HG03378 (cell line): ENCODE results near the gene DLGAP1.
"Not testable (repeated sequence)": the region's sequence is repeated elsewhere in the genome, so short reads cannot be mapped to it uniquely, and the experiment has no call there.

Experiments used
- ATAC-seq: cut with Tn5 transposase; IDR thresholded peaks from one replicate; pipeline ENCODE4 v1.9.1; 2021; ENCODE audit warnings: mild to moderate bottlenecking, moderate library complexity; ENCODE audit not compliant: unreplicated experiment

DLGAP1 gene

DNA sequence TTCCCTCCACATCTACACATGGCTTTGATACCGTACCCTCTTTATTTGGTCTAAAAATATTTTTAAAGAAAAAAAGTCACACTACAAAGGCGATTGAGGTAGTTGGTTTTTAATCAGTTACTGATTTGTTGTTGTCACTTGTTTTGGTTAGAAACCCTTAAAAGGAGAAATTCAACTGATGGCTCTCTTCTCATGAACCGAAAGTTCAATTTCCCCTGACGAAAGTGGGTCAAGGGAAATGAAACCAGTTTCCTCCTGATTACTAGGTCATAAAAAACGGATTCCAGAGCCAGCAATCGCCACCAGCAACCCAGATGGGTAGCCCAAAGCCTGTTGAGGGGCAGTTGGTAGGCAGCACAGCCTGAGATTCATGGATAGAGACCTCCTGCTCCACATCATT, 63.2 kb downstream of the DLGAP1 start:
- ATAC-seq = no peak

DNA sequence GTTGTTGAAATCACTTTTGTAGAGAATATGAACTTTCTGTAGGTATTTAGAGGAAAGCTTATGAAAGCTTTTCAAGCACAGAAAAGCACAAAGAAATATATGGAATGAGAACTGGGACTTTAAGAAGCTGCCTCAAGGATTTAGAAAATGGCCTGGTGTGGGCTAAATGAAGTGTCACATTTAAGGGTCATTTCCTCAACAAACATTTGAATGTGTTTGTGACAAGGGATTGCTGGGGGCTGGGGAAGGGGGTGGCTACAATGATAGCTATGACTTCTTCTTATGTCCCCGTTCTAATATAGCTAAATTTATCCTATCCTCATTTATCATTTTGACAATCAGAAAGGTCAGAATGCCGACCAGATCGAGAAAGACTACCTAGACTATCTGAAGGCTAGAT, 69.2 kb downstream of the DLGAP1 start:
- no peak for ATAC-seq

DNA sequence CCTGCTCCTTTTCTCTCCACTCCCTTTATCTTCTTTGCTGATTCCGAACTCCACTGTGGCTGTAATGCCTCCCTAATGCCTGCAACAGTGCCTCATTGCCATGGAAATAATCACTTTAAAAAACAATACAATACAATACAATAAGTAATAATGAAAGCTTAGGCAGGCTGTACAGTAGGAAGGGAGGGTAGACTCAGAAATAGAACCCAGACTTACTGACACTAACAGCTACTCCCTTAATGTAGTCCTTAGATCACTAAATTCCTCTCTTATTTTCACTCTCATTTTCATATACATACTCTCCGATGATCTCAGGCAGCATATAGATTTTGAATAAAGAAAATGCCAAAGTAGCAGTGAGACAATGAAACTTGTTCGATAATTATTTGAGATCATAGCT, 70.2 kb downstream of the DLGAP1 start:
- ATAC-seq = no peak

DNA sequence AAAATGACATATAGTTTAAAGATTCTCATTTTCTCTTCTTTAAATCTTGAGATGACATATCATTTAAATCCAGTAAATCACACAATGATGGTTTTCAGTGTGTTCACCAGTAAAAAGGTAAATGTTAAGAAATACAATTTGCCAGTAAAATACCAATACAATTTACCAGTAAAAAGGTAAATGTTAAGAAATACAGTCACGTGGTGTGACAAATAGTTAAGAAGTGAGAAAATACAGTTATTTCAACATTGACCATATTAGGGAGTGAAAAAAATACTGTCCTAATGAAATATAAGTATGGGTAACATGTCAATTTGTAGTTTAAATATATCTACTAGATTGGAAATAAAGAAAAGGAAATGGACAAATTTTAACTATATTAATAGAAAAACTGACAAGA, 80.5 kb downstream of the DLGAP1 start:
- ATAC-seq = no peak

DNA sequence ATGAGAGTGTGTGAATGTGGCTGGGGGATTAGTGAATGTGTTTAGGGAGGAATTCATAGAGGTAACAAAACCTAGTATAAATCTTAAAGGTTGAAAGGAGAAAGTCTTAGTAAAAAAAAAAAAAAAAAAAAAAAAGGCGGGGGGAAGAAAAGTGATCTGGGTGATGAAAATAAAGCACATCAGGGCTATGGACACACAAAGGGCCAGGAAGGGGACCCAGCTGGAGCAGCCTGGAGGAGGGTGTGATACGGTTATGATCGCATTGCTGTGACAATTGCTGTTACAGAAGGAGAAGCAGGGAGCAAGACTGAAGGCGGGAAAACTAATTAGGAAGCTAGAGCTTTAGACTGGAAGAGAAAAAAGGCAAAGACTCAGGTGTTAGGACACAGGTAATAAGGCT, 85.4 kb downstream of the DLGAP1 start:
- ATAC-seq = no peak

DNA sequence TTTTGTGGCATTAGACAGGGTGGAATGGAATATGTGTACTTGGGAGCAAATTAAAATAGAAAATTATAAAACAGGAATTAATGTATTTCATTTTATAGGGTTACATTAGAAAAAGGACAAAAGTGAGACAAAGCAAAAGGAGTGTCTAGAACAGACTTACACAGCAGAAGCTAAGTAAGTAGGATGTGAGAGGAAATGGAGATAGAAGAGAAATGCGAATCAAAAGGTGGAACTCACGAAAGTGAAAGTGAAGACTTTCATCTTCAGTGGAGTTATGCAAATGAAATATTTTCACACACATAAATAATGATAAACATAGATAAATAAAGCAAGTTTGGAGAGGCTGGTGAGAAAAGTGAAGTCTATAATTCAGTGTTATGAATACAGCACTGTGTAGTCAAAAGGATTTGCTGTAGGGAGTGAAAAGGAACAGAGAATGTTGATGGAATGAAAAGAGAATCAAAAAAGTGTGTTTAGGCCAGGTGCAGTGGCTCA, 94.8 kb downstream of the DLGAP1 start:
- no peak for ATAC-seq

DNA sequence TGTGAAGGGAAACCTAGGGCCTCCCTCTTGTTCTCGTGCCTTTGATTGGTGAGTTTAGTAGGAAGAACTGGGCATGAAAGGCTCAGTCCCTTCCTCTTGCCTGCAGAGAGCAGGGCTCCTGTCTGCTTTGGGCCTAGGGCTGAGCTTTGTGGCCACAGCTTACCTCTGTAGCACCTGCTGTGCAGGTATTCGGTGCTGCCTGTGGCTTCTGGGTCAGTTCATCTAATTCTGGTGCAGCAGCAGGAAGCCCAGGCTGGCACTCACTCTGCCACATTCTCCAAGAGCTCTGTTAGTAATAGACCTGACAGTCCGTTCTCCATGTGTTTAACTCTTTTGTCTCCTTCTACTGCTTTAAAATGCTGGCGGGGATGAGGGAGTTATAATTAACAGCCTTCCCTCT, 96.5 kb downstream of the DLGAP1 start:
- no peak for ATAC-seq

DNA sequence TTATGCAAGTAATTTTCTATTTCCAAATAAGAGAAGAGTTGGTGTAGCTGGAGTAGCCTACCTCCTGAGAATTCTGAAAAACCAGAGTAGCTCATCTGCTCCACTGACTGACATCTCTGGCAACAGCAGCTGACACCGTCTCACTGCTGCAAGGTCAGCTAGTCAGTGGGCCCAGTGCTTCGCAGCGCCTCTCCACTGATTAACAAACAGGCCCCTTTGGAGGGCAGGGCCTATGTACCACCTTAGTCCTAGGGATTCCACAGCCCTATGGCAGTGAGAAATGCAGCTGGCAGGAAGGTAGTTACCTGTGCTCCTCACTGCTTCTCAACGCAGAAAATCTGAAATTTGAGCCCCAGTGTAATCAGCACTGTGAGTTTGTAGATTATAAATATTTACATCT, 97.5 kb downstream of the DLGAP1 start:
- no peak for ATAC-seq

DNA sequence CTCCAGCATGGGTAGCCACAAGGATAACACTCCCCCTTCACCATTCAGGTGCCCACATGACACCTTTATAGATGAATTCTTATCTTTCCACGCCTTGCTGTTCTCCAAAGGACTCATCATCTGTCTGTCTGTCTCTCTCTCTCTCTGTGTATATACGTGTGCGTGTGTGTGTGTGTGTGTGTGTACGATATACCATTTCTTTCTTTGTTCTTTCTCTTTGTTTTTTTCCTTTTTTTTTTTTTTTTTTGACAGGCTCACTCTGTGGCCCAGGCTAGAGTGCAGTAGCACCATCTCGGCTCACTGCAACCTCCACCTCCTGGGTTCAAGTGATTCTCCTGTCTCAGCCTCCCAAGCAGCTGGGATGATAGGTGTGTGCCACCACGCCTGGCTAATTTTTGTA, 98.2 kb downstream of the DLGAP1 start:
- ATAC-seq = no peak

DNA sequence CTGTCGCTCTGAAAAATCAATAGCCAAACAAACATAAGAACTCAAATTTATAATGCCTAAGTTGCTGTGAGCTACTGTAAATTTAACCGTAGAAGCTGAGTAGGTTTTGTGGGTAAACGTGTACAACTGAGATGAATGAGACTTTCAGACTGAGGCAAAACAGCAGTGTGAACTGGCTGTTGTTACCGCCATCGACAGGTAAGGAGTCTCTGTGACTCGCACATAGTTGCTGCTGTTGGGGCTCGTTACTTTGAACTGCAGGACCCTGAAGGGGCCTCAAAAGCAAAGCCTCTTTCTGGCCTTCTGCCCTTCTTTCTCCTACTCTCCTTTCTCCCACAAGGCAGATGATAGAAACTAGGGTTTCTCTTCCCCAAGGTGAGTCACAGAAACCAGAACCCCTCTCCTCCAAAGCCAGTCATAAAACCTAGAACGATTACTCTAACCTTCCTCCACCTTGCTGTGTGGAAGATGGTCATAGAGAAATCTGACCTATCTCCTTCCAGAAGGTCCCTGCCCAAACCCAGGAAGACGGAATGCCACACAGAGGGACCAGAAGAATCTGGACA, 101.2 kb downstream of the DLGAP1 start:
- ATAC-seq = no peak

DNA sequence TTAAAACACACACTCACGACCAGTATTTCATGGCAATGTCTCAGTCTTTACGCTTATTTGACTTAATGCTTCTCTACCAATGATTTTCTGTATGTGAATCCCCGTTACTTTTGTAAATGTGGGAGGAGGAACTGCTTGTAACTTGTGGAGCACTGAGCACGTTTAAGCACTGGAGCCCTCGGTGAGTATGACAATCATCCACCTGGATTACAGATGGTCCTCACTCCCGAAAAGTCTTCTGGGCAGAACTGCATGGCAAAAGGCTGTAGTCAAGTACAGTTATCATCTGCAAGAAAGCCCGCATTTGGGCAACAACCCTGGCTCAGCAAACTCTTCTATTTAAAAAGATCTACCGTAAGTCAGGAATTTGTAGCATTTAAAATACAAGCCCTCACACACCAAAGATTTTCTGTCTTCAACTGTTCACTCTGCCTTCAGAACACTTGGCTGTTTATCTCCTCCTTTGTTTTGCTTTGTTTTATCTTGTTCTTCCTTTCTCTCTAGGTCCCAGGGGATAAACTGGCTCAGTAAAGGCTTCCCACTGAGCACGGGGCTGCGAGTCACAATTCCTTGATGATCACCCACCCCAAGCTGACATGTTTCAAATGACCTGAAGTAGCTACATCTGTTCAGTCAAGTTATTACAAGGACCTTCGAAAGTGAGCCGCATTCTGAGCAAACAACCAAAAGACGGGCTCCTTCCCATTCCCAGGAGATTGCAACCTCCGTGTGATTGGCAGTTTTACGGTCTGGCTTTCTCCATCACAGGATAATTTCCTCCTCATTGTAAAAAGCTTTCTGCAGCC, 102.2 kb downstream of the DLGAP1 start:
- ATAC-seq = no peak

DNA sequence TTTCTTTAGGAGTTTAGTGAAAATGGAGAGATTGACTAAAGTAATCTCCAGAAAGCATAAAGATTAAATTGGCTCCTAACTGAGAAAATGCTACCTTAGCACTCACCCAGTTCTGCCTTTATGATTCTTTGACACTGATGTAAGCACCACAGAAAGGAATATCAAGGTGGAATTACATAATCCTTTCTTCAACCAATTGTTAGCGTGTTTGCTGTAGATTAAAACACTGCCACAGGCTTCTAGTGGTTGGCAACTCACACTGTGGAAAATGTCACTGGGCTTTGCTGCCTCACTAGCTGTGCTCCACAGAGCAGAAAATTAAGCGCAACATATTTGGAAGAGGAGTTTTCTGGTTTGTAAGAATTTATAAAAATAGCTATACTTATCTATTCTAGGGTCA, 104.1 kb downstream of the DLGAP1 start:
- no peak for ATAC-seq

DNA sequence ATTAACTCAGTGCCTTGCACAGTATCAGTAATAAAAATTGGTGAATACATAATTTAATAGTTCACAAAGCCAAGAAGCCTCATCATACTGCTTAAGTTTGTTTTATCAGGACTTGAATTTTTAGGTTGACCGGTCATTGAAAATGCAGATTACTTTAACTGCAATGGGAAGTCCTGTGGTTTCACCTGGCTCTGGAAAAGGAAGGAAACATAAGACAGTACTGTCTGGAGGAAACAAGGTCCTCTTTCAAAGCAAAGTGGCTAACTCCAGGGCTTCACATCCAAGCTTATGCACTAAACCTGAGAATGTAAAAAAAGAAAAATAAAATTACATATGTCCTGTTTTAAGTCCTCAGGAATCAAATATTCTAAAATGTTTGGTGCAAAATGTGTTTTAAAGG, 119.7 kb downstream of the DLGAP1 start:
- ATAC-seq = no peak

DNA sequence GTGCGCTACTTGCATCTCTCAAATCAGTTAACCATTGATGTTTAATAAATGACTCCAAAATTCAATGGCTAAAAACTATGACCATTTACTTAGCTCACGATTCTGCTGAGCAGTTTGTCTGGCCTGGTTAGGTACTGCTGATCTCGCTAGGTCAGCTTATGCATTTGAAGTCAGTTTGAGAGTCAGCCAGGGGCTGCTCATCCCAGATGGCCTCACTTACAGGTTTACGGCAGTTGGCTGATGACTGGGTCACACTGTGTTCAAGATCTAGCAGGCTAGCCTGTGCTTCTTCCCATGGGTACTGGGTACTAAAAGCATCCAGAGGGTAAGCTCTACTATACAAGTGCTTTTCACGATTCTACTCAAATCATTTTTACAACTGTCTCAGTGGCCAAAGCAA, 122.1 kb downstream of the DLGAP1 start:
- ATAC-seq = no peak

DNA sequence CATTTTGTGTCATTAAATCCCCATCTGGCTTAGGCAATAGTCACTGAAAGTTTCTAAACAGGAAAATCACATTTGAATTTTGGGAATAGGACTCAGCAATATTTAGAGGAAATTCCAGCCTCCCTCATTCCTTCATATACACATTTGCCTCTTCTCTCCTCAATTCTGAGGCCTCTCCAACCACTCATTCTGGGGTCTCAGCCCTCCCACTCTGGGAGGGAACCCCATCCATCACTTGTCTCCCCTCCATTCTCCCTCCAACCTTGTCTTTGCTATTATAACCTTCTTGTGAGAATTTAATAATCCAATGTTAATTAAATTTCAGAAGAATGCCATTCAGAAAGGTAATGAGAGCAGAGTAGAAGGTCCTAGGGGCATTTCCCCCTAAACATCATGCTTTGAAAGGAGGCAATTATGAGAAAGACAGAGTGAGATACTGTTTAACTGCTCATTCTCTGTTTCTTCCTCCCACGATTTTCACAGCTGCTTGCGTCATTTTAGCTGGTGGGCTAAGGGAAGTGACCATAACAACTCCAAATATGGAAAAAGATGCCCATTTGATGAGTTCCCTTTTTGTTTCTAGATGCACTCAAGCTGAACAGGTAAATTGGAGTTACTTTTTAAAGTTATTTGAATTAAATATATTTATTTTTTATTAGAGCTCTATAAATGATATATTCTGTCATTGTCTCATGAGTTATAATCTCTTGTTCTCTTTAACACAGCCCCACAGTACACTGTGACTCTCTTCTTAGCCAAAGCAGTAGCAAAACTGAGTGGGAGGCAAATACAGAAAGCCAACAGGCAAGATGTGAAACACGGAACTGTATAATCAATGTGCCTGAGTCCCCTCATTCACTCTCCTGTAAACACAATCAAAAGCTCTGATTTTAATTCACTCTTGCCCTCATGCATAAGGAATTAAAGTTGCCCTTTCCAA, 135.1 kb downstream of the DLGAP1 start:
- ATAC-seq = peak; percentile 55

DNA sequence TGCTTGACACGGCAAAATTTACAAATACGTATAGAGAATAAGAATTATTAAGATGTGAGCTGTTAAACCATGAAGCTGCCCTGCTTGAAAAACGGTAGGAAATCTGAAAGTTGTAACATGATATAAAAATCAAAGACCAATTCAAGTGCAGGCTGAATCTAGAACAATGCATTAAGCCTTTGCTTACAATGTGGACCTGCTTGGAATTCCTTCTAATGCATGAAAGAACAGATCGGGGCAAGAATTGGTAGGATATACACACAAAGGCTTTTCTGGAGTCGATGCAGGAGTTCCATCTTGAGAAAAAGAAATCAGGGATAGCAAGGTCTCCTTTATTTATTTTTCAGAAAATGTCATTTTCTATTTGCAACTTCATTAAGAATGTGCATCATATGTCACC, 136.8 kb downstream of the DLGAP1 start:
- ATAC-seq = no peak

DNA sequence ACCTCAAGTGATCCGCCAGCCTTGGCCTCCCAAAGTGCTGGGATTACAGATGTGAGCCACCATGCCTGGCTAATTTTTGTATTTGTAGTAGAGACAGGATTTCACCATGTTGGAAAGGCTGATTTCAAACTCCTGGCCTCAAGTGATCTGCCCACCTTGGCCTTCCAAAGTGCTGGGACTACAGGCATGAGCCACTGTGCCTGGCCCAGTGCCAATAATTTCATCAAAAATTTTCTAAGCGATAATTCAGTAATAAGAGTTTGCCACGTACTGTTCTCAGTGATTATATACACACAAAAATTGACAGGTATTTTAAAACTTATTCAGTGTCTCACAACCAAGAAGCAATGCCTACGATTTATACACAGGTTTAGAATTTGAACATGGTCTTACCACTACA, 143.2 kb downstream of the DLGAP1 start:
- not testable (repeated sequence) for ATAC-seq

DNA sequence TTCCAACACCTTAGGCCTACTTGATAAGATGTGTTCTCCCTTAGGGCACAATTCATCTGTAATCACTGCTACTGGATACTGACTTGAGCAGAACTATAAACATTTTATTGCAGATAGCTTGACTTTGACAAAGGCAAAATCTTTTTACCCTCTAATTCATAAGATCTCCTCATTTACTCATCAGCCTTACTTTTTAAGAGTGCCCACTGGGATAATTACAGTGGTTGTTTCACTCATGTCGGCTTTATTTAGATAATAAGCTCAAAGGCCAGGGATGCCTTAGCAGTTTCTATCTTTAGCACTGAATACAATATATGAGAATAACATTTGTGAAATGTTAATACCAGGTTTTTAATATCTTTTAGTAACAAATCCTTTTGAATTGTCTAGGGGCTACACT, 144.0 kb downstream of the DLGAP1 start:
- ATAC-seq = no peak

DNA sequence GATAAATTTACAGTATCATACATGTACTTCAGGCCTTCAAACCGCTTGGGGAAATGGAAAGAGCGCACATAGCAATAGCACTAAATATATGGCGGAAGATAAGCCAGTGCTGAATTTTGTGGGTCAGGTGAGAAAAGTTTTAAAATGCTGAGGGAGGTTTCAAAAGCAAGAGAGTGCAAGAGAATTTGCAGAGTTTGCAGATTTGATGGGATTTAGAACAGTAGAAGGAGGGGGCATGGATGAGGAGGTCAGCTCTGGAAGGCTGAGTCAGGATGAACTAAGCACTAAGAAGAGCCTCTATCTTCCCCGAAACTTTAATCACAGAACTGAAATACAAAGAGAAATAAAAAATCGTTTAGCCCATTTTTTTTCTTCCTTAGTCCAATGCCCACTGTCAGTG, 145.9 kb downstream of the DLGAP1 start:
- ATAC-seq = no peak

DNA sequence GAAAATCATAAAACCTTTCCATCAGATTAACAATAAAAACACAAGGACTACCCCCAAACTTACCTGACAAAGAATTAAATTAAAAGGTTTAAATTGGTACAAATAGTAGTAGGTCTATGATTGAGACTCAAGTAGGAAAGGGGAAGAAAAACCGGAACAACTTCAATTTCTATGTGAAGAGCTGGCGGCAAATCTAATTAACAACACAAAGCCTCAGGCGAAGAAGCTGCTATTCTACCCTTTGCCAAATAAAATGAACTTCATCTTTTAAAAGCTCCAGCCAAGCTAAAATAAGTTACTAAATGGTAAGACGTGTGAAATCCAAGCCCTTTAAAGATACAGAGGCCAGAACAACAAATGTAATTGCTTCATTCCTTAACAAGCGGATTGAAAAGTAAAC, 146.5 kb downstream of the DLGAP1 start:
- no peak for ATAC-seq

DNA sequence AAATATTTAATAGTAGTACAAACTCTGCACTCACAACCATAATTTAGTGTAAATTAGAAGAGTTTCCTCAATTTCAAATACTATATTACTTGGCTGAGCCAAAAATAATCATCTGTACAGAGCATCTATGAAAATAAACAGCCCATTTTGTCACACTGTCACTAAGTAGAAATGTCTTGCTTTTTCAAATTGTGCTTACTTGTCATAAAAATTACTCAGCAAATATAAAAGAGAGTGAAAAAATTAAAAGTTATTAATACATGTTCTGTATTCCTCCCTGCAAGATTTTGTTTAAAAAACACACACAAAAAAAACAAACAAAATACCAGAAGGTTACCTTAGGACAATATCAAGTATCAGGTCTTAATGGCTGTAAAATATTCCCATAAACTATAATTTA, 155.7 kb downstream of the DLGAP1 start:
- ATAC-seq = no peak

DNA sequence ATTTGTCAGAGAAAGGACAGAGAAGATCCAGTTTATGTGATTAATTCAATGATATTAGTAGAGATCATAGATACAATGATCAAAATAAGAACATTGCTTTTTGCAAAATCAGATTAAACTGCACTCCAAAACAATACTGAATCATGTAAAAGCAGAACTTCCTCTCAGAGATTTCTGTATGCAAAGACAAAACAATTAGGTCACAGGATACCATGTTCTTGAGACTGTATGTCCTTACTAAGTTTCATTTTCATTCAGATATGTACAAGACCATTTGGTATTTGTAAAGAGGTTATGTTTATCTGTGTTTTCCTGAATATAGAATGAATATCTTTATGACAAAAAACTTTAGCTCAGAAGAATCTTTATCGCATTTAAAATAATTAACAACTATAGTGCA, 161.8 kb downstream of the DLGAP1 start:
- no peak for ATAC-seq
